MM.1S (cell line): ENCODE measurements around the gene CMIP.

ENCODE experiments used
- DNase-seq: peaks from one replicate; pipeline ENCODE4 v3.0.0-alpha.2; 2015
- H2AFZ ChIP-seq: fragments of 300-600 bp; sonication (generic); 2 replicates; pipeline ENCODE4 v1.6.0; 2016; ENCODE audit warnings: antibody characterized with exemption, low read length
- H3F3A ChIP-seq: fragments of 300-600 bp; sonication (generic); 2 replicates; pipeline ENCODE4 v1.6.1; 2016; ENCODE audit warnings: mild to moderate bottlenecking, antibody characterized with exemption, low read length, moderate library complexity, mixed read lengths; ENCODE audit not compliant: insufficient read depth
- H3K27ac ChIP-seq: fragments of 300-600 bp; sonication (generic); 2 replicates; pipeline ENCODE4 v1.5.1; 2016; ENCODE audit warnings: mild to moderate bottlenecking, low read length
- H3K27me3 ChIP-seq: fragments of 300-600 bp; sonication (generic); replicated peaks from 2 replicates; pipeline ENCODE4 v1.6.0; 2016; ENCODE audit warnings: low read length; ENCODE audit not compliant: insufficient read depth
- H3K36me3 ChIP-seq: fragments of 300-600 bp; sonication (generic); replicated peaks from 2 replicates; pipeline ENCODE4 v1.6.1; 2016; ENCODE audit warnings: mild to moderate bottlenecking, low read length, mixed read lengths; ENCODE audit not compliant: insufficient read depth
- H3K4me1 ChIP-seq: fragments of 300-600 bp; sonication (generic); 2 replicates; pipeline ENCODE4 v1.6.1; 2016; ENCODE audit warnings: low read length, mixed read lengths
- H3K4me2 ChIP-seq: fragments of 300-600 bp; sonication (generic); 2 replicates; pipeline ENCODE4 v1.6.0; 2016; ENCODE audit warnings: low read depth, low read length
- H3K4me3 ChIP-seq: fragments of 300-600 bp; sonication (generic); 2 replicates; pipeline ENCODE4 v1.5.1; 2016; ENCODE audit warnings: low read length, mixed read lengths
- H3K79me2 ChIP-seq: fragments of 300-600 bp; sonication (generic); 2 replicates; pipeline ENCODE4 v1.6.1; 2016; ENCODE audit warnings: mixed run types, low read length, mixed read lengths
- H3K9ac ChIP-seq: fragments of 300-600 bp; sonication (generic); 2 replicates; pipeline ENCODE4 v1.6.1; 2016; ENCODE audit warnings: low read length, mixed read lengths
- H3K9me2 ChIP-seq: fragments of 300-600 bp; sonication (generic); replicated peaks from 2 replicates; pipeline ENCODE4 v1.6.1; 2016; ENCODE audit warnings: mild to moderate bottlenecking, low read length, mixed read lengths; ENCODE audit not compliant: insufficient read depth
- H3K9me3 ChIP-seq: fragments of 300-600 bp; sonication (generic); replicated peaks from 2 replicates; pipeline ENCODE4 v1.6.1; 2016; ENCODE audit warnings: mild to moderate bottlenecking, low read length, mixed read lengths; ENCODE audit not compliant: insufficient read depth
- H4K20me1 ChIP-seq: fragments of 300-600 bp; sonication (generic); 2 replicates; pipeline ENCODE4 v1.6.1; 2016; ENCODE audit warnings: mild to moderate bottlenecking, low read length, moderate library complexity, mixed read lengths; ENCODE audit not compliant: insufficient read depth
- EZH2 ChIP-seq: fragments of 300-600 bp; sonication (generic); optimal IDR thresholded peaks from 2 replicates; pipeline ENCODE3; 2017; ENCODE audit warnings: low read depth, mild to moderate bottlenecking, antibody characterized with exemption, low read length, mixed read lengths
- EZH2phosphoT487 ChIP-seq: fragments of 300-600 bp; sonication (generic); IDR thresholded peaks from 2 replicates; pipeline ENCODE4 v1.6.1; 2018; ENCODE audit warnings: antibody characterized with exemption, low read length
- TF ChIP-seq, protein P1 (sequence below): fragments of 300-600 bp; sonication (generic); IDR thresholded peaks from 2 replicates; pipeline ENCODE4 v1.5.1; 2016; ENCODE audit warnings: antibody characterized with exemption, low read length, mixed read lengths

CMIP gene

DNA sequence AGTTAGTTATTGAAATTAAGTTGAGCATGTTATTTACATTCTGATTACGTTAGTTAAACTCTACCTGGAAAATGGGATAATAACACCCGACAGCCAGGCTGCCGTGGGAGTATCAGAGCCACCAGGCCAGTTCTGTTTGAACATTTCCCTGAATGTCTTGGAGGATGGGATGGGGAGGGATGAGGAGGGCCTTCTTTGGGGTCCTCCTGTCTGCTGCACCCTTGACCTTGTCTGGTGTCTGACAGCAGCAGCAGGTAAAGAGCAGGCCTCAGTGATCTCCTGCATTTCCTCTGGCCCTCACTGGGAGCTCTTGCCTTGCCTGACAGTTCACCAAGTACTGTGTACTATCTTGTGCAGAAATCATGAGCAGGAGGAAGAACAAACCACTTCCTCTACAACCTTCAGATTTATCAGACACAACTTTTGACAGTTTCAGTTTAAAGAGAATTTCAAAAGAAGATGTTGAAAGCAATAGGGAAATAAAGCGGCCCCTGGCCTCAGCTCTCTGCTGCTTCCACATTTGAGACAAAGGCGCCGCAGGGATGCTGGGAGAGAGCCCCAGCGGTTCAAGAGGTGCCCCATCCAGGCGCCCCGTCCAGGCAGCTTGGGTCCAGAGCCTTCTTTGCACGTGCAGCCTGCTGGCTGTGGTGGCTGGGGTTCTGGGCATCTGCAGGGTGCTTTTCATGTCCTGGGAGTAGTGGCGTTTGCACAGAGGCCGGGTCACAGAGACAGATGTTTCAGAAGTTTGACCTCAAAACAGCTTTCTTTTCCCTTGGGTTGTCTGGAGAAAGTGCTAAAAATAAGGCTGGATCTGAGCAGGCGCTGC is 25.3 kb downstream of the CMIP start:
- H3K4me2 ChIP-seq, result peak overlapping the region; percentile 57
- H4K20me1 ChIP-seq, result 0 out of 2 replicates have a peak, but pooled peaks cover 3% of the 10 kb centered on the region
- H2AFZ ChIP-seq, result no peak overlapping the region
- H3F3A ChIP-seq, result peaks cover 14% of the 10 kb centered on the region
- H3K9me3 ChIP-seq, result no peaks in the 10 kb centered on the region
- H3K27ac ChIP-seq, result peak overlapping the region; percentile 47; the same call in 1 of the 2 replicates
- TF ChIP-seq, protein P1, sequence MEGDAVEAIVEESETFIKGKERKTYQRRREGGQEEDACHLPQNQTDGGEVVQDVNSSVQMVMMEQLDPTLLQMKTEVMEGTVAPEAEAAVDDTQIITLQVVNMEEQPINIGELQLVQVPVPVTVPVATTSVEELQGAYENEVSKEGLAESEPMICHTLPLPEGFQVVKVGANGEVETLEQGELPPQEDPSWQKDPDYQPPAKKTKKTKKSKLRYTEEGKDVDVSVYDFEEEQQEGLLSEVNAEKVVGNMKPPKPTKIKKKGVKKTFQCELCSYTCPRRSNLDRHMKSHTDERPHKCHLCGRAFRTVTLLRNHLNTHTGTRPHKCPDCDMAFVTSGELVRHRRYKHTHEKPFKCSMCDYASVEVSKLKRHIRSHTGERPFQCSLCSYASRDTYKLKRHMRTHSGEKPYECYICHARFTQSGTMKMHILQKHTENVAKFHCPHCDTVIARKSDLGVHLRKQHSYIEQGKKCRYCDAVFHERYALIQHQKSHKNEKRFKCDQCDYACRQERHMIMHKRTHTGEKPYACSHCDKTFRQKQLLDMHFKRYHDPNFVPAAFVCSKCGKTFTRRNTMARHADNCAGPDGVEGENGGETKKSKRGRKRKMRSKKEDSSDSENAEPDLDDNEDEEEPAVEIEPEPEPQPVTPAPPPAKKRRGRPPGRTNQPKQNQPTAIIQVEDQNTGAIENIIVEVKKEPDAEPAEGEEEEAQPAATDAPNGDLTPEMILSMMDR, result no peak
- TF ChIP-seq EZH2phosphoT487 (no peak), EZH2 (no peak)
- H3K4me1 ChIP-seq, result peaks cover 20% of the 10 kb centered on the region
- no peaks in the 10 kb centered on the region for H3K36me3 ChIP-seq
- peaks cover 70% of the 10 kb centered on the region for H3K79me2 ChIP-seq
- no peak overlapping the region for H3K9ac ChIP-seq
- H3K9me2 ChIP-seq, result no peaks in the 10 kb centered on the region
- no peaks in the 10 kb centered on the region for H3K27me3 ChIP-seq
- peak; percentile 60 for DNase-seq
- no peak overlapping the region for H3K4me3 ChIP-seq

GRCh38 chr16:81470796-81471636 is 26.4 kb downstream of the CMIP start:
- Histone ChIP-seq H3K9me3 (no peaks in the 10 kb centered on the region), H3K9ac (no peak overlapping the region), H2AFZ (no peak overlapping the region), H3K79me2 (peaks cover 62% of the 10 kb centered on the region), H3K4me2 (peak overlapping the region; percentile 57), H4K20me1 (0 out of 2 replicates have a peak, but pooled peaks cover 3% of the 10 kb centered on the region), H3K9me2 (no peaks in the 10 kb centered on the region), H3K27me3 (no peaks in the 10 kb centered on the region), H3K36me3 (no peaks in the 10 kb centered on the region), H3F3A (peaks cover 14% of the 10 kb centered on the region), H3K4me3 (no peak overlapping the region), H3K27ac (peak overlapping the region; percentile 47; the same call in 1 of the 2 replicates), H3K4me1 (peaks cover 20% of the 10 kb centered on the region)
- TF ChIP-seq, protein P1, result no peak
- TF ChIP-seq EZH2 (no peak), EZH2phosphoT487 (no peak)
- no peak for DNase-seq

- TF ChIP-seq, protein P1, result no peak
- TF ChIP-seq EZH2phosphoT487 (no peak), EZH2 (no peak)
- Histone ChIP-seq H3K4me3 (no peak overlapping the region), H3K4me1 (peaks cover 20% of the 10 kb centered on the region), H3F3A (peaks cover 14% of the 10 kb centered on the region), H4K20me1 (0 out of 2 replicates have a peak, but pooled peaks cover 3% of the 10 kb centered on the region), H3K9ac (no peak overlapping the region), H3K9me3 (no peaks in the 10 kb centered on the region), H3K27me3 (no peaks in the 10 kb centered on the region), H2AFZ (no peak overlapping the region), H3K9me2 (no peaks in the 10 kb centered on the region), H3K79me2 (peaks cover 54% of the 10 kb centered on the region), H3K27ac (no peak overlapping the region), H3K36me3 (no peaks in the 10 kb centered on the region), H3K4me2 (no peak overlapping the region)
- no peak for DNase-seq
Measured at GRCh38 chr16:81471882-81472281, 27.3 kb downstream of the CMIP start.
